IPS-20b (cell line): ENCODE data around the gene XKR8.
"Not testable (repeated sequence)": the region's sequence is repeated elsewhere in the genome, so short reads cannot be mapped to it uniquely, and the experiment has no call there.

Experiments
- H3K27ac ChIP-seq: one replicate; pipeline ENCODE4 v1.5.1; 2013; ENCODE audit warnings: low read length
- H3K27me3 ChIP-seq: 2 replicates; pipeline ENCODE4 v1.6.1; 2013; ENCODE audit warnings: mild to moderate bottlenecking, low read length, inconsistent platforms; ENCODE audit not compliant: insufficient read depth
- H3K36me3 ChIP-seq: 2 replicates; pipeline ENCODE4 v1.6.1; 2013; ENCODE audit warnings: low read depth, mild to moderate bottlenecking, inconsistent platforms, low read length, moderate library complexity; ENCODE audit not compliant: insufficient read depth
- H3K4me1 ChIP-seq: 2 replicates; pipeline ENCODE4 v1.6.1; 2013; ENCODE audit warnings: mild to moderate bottlenecking, control low read depth, inconsistent platforms, low read length, moderate library complexity; ENCODE audit not compliant: insufficient read depth
- H3K4me3 ChIP-seq: 2 replicates; pipeline ENCODE4 v1.5.1; 2013; ENCODE audit warnings: mild to moderate bottlenecking, low read length, inconsistent platforms
- H3K9ac ChIP-seq: 2 replicates; pipeline ENCODE4 v1.6.1; 2013; ENCODE audit warnings: low read depth, mild to moderate bottlenecking, inconsistent platforms, low read length, moderate library complexity
- H3K9me3 ChIP-seq: 2 replicates; pipeline ENCODE4 v1.6.1; 2013; ENCODE audit warnings: mild to moderate bottlenecking, low read depth, low read length, inconsistent platforms; ENCODE audit not compliant: insufficient read depth

XKR8 gene

DNA sequence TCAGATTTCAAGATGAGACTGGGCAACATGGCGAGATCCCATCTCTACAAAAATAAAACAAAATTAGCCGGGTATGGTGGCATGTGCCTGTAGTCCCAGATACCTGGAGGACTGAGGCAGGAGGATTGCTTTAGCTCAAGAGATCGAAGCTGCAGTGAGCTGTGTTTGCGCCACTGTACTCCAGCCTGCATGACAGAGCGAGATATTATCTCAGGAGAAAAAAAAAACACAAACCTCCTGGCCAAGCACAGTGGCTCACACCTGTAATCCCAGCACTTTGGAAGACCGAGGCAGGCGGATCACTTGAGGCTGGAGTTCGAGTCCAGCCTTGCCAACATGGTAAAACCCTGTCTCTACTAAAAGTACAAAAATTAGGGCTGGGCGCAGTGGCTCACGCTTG, 42.8 kb downstream of the XKR8 start:
- Histone ChIP-seq H3K27me3 (no peaks in the 10 kb centered on the region), H3K9ac (no peak overlapping the region), H3K36me3 (peaks cover 42% of the 10 kb centered on the region), H3K9me3 (no peaks in the 10 kb centered on the region), H3K27ac (no peak overlapping the region), H3K4me3 (no peak overlapping the region), H3K4me1 (no peaks in the 10 kb centered on the region)

DNA sequence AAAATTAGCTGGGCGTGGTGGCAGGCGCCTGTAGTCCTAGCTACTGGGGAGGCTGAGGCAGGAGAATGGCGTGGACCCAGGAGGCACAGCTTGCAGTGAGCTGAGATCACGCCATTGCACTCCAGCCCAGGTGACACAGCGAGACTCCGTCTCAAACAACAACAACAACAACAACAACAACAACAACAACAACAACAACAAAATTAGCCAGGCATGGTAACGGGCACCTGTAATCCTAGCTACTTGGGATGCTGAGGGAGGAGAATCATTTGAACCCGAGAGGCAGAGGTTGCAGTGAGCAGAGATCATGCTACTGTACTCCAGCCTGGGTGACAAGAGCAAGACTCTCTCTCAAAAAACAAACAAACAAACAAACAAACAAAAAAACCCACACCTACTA, 43.3 kb downstream of the XKR8 start:
- not testable (repeated sequence) for H3K4me1 ChIP-seq, H3K4me3 ChIP-seq, H3K9me3 ChIP-seq, H3K27me3 ChIP-seq, H3K9ac ChIP-seq, H3K27ac ChIP-seq
- peaks cover 37% of the 10 kb centered on the region for H3K36me3 ChIP-seq

DNA sequence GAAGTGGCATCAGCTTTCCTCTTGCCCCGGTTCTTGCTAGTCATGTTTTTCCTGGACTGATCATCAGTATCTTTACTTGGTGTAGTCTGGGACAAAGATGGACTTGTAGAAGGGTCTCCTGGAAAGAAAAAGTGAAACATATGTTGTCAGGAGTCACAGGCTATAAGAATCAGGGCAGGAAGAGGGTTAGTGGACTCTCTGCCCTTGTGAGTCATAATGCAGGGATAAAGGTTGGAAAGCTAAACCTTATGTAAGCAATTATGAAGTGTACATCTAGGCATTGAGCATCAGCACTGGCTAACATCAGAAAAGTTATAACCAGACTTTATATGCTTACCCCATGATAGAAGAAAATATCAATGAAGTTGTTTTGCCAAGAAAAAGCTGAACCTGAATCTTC, 51.2 kb downstream of the XKR8 start:
- Histone ChIP-seq H3K9me3 (no peaks in the 10 kb centered on the region), H3K4me3 (no peak overlapping the region), H3K36me3 (peaks cover 49% of the 10 kb centered on the region), H3K27me3 (no peaks in the 10 kb centered on the region), H3K9ac (no peak overlapping the region), H3K27ac (no peak overlapping the region), H3K4me1 (no peaks in the 10 kb centered on the region)
